SKM-1 (cell line): ENCODE measurements around the gene GNB1L.
"Not testable (repeated sequence)": the region's sequence is repeated elsewhere in the genome, so short reads cannot be mapped to it uniquely, and the experiment has no call there.

Experiments used
- DNase-seq: peaks from one replicate; lab custom pipeline; 2025; ENCODE audit not compliant: unreplicated experiment; lab: John Stamatoyannopoulos, UW

GNB1L gene

GRCh38 chr22:19784384-19785175 is 70.1 kb downstream of the GNB1L start:
- DNase-seq, result no peak

DNA sequence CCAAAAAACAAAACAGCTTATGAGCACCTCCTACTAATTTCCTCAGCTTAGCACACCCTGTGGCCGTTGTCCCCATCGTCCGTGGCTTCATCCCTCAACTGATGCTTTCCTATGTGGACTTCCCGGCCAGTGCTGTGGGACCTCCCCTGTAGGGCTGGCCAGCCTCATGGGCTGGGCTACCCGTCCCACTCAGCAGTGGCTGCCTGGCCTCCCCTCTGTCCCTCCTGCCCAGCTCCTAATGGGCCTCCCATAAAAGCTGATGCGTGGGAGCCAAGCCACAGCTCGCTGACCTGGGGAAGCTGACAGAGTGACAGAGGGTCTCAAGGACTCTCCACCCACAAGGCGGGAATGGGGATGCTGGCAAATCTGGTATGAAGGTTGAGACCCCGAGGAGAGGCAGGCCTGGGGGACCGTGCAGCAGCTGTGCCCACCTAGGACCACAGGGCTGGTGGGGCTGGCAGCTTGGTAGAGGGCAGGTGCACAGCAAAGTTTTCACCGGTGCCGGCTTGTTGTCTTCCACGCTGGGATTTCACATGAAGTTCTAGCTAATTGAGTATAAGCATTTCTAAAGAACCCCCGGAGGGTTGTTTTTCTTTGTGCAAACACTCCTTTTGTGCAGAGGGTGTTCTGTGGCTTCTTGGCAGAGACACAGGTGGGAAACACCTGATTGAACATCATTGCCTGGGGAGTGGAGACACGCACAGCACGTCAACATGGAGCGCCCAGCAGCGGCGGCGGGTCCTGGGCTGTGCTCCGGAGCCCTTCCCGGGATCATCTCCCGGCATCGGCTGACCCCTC is 70.9 kb downstream of the GNB1L start:
- DNase-seq, result no peak

DNA sequence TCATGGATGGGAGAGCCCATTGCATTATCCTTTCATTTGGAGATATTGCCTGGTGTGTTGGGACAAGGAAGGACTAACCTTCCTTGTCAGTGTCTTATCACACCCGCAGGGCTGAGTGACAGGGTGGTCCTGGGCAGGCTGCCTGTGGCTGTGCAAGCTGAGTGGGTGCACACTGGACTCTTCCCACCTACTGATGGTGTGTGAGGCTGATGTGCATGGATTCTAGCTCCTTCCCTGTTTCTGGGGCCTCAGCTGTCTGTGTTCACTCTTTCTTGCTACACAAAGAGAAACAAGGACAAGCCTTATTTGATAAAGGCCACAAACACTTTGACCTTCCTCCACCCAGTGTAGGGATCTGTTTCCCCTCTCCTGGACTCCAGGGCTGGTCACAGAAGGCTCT is 72.1 kb downstream of the GNB1L start:
- DNase-seq, result no peak

DNA sequence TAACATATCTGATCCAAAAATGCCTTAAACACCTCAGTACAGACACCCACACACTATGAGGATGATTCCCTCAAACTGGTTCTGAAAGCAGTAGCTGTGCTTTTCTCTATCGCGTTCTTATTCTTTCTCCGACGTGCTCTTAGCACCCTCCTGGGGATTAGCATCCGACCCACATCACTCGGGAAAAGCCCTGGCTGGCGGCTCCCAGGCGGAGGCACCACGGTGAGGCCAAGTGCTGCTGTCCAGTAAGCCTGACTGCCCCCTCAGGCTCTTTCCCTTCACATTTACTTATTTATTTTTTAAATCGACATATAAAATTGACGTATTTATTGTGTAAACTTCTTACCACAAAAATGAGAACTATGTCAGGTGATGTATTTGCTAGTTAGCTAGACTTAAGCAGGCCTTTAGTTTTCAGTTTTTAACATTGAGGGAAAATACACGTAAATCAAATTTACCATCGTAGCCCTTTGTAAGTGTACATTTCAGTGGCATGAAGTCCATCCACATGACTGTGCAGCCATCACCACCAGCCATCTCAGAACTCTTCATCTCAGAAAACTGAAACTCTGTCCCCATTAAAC is 74.9 kb downstream of the GNB1L start:
- DNase-seq, result no peak

DNA sequence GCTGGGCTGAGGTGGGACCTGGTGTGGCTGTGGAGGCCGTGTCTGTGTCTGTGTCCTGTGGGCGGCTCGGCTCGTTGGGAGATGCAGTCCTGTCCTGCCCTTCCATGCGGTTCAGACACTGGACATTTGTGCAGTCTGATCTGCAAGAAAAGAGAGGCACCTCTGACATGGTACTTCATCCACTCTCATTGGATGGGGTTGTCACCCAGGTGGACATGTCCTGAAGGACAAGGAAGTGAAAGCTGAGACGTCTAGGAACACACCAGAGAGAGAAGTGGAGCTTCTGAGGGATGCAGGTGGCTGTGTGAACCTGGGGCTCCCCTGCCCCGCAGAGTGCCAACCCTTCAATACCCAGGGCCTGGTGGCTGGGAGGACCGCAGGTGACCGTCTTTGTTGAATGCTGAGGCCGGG is 75.7 kb downstream of the GNB1L start:
- DNase-seq, result no peak

GRCh38 chr22:19777192-19777591 is 77.5 kb downstream of the GNB1L start:
- DNase-seq, result not testable (repeated sequence)

GRCh38 chr22:19776433-19777031 is 78.1 kb downstream of the GNB1L start:
- no peak for DNase-seq

DNA sequence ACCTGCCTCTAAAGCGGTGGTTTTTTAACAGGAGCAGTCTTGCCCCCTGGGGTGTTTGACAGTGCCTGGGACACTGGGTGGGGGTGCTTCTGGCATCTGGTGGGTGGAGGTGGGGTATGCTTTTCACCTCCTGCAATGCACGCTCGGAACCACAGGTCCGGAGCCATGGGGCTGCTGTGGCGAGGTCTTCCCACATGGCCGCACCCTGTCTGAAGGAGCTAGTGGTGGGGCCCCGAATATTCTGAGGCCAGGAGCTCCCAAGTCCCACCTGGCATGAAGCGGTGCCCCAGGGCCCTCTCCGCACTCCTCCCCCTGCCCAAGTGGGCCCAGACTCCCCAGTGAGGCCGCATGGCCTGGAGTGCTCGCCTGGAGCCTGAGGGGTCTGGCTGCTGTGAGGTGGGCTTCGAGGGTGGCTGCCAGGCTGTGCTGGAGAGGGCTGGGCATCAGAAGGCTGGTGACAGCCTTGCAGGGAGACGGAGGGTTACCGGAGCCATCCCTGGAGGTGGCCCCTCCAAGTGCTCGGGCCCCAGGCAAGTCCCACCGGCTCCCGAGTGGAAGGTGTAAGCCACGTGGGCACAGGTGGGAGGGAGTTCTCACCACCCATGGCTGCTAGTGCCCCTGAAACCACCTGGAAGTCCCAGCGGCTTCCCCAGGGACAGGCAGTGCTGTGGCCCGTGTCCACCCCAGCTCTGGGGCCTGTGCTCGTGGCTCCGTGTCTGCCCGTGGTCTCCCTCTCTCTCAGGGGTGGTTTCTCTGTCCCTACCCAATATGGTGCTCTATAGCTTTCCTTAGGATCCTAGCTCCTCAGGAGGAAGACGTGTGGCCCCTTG is 79.0 kb downstream of the GNB1L start:
- DNase-seq, result no peak

DNA sequence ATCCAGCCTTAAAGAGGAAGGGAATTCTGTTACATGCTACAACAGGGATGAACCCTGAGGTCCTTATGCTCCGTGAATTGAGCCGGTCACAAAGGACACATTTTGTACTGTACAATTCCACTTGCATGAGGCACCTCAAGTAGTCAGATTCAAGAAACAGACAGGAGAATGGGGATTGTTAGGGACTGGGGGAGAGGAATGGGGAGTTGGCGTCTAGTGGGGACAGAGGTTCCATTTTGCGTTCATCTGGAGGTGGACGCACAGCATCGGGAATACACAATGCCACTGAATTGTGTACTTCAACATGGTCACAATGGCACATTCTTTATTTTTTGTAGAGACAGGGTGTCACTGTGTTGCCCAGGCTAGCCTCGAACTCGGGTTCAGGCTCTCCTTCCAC is 80.0 kb downstream of the GNB1L start:
- no peak for DNase-seq

DNA sequence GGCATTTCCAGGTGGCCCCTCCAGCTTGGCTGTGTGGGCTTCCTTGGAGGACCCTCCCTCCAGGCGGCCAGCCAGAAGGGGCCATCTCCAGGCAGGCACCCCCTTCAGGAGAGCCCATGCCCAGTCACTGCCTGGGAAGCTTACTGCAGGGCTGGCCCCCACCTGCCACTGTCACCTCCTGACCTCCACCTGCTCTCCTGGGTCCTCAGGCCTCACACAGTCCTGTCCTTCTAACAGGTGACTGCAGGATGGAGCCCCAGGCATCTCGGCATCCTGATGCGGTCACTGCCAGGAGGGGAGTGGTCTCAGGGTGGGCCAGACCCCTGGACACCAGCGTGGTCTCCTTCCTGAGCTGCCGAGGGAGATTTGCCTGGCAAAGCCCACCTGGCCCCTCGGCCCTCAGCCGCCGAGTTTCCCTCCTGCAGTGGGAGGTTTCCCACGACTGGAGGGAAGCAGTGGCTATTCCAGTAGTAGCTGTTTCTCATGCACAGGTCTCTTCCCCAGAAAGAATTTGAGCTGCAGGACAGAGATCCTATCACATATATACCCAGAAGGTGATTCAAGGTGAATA is 81.1 kb downstream of the GNB1L start:
- no peak for DNase-seq

- DNase-seq, result no peak
Observed at GRCh38 chr22:19772673-19773469, 81.8 kb downstream of the GNB1L start.

DNA sequence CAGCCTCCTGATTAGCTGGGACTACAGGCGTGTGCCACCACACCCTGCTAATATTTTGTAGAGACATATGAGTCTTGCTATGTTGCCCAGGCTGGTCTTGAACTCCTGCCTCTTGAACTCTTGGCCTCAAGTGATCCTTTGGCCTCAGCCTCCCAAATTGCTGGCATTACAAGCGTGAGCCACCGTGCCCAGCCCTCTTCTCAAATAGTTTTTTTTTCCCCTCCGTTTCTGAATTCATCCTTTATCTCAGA is 82.3 kb downstream of the GNB1L start:
- DNase-seq, result no peak

- no peak for DNase-seq
Observed at GRCh38 chr22:19770349-19771220, 84.1 kb downstream of the GNB1L start.

GRCh38 chr22:19769393-19769715 is 85.3 kb downstream of the GNB1L start:
- no peak for DNase-seq

DNA sequence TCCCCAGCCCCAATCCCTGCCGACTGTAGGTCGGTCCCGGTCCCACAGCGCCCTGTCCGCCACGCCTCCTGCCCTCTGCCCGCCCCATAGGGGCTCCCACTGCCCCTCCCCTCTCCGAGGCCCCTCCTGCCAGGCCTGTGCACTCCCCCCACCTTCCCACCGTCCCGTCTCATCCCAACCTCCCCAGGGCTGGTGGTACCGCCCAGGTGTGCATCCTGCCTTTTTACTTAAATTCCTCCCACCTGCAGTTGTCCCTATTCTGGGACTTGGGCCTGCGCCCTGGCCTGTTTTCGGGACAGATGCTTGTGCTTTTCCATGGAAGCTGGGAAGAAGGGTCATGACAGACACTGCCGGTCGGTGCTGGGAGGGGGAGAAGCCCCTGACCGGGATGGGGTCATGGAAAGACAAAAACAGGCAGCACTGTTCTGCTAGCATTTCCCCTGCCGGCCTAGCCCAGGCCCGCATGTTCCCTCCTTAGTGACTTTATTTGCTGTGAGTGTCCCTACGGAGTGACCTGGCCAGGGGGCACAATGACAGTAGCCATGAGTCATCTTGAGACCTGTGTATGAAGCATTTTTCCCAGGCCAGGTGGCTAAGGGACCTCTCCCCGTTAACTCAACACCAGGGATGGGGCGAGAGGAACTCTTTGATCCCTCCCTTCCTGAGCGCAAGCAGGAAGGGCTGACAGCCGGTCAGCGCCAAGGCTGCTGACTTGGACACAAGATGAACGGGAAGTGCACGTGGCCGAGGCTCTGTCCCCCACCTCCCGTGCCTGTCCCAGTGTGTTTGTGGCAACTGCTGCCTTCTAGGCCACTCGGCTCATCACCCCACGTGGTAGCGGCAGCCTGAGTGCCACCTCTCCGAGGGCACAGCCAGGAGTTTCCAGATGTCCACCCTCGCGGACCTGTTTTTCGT is 87.0 kb downstream of the GNB1L start:
- no peak for DNase-seq

DNA sequence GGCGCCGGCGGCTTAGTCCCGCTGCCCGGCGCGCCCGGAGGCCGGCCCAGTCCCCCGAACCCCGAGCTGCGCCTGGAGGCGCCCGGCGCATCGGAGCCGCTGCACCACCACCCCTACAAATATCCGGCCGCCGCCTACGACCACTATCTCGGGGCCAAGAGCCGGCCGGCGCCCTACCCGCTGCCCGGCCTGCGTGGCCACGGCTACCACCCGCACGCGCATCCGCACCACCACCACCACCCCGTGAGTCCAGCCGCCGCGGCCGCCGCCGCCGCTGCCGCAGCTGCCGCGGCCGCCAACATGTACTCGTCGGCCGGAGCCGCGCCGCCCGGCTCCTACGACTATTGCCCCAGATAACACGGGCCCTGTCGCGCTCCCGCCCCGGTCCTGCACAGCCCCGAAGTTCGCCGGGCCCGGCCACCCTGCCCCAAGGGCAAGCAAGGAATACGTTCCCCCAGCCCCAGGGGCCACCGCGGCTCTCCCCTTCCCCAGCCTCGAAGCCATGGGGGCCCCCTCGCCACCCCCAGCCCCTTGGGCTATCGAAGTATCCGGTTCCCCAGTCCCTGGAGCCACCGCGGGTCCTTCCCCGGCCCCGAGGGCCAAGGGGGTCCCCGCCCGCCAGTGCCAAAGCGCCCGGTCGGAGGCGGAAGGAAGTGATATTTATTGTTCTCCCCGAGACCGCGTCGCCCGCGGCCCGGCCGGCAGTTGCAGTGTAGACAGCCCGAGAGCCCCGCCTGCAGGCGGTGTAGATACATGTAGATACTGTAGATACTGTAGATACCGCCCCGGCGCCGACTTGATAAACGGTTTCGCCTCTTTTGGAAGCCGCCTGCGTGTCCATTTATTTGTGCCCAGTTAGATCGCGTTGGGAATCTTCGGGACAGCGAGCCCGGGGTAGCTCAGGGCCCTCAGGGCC is 87.9 kb downstream of the GNB1L start:
- DNase-seq, result no peak

DNA sequence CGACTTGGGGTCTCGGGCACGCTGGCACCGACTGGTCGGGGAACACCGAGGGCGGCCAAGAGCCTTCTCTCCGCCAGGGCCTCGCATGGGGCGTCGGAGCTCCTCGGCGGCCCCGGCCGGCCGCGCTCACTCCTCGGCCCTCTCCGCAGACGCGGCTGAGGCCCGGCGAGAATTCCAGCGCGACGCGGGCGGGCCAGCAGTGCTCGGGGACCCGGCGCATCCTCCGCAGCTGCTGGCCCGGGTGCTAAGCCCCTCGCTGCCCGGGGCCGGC is 88.5 kb downstream of the GNB1L start:
- no peak for DNase-seq
